DND-41 (cell line): ENCODE measurements around the gene MATK.
A peak's percentile ranks its signal among the peaks of the same experiment; 100 is the strongest.
"Not testable (repeated sequence)": the region's sequence is repeated elsewhere in the genome, so short reads cannot be mapped to it uniquely, and the experiment has no call there.

Experiments
- ATAC-seq: fragments of 200-7000 bp; cut with Tn5 transposase; 3 replicates; pipeline ENCODE4 v1.9.1; 2021; ENCODE audit warnings: low read depth; ENCODE audit not compliant: insufficient read depth
- DNase-seq: peaks from one replicate; pipeline ENCODE4 v3.0.0-alpha.2; 2020
- H2AFZ ChIP-seq: 2 replicates; pipeline ENCODE4 v1.6.0; 2012; ENCODE audit warnings: low read depth, low read length
- H3K27ac ChIP-seq: 2 replicates; pipeline ENCODE4 v1.5.1; 2012; ENCODE audit warnings: low read length, inconsistent platforms
- H3K27me3 ChIP-seq: fragments of 200-600 bp; sonication (generic); 2 replicates; pipeline ENCODE4 v1.6.0; 2012; ENCODE audit warnings: low read length, mild to moderate bottlenecking, inconsistent platforms; ENCODE audit not compliant: insufficient read depth, poor library complexity
- H3K36me3 ChIP-seq: 2 replicates; pipeline ENCODE4 v1.5.1; 2012; ENCODE audit warnings: low read length, inconsistent platforms; ENCODE audit not compliant: insufficient read depth
- H3K4me1 ChIP-seq: 2 replicates; pipeline ENCODE4 v1.5.1; 2012; ENCODE audit warnings: mild to moderate bottlenecking, low read length; ENCODE audit not compliant: insufficient read depth
- H3K4me2 ChIP-seq: 2 replicates; pipeline ENCODE4 v1.6.0; 2012; ENCODE audit warnings: mild to moderate bottlenecking, moderate library complexity, low read length, inconsistent platforms; ENCODE audit not compliant: insufficient read depth
- H3K4me3 ChIP-seq, 2 experiments: fragments of 200-600 bp in 1 of 2; shearing (Covaris generic) in 1 of 2; 2 replicates each; pipeline ENCODE4 v1.5.1; 2012 to 2016; ENCODE audit warnings: inconsistent platforms in 2 of 2, low read length in 2 of 2, mild to moderate bottlenecking in 2 of 2, low read depth in 1 of 2, moderate library complexity in 1 of 2
- H3K79me2 ChIP-seq: 2 replicates; pipeline ENCODE4 v1.6.0; 2012; ENCODE audit warnings: low read length, inconsistent platforms; ENCODE audit not compliant: insufficient read depth
- H3K9ac ChIP-seq: 2 replicates; pipeline ENCODE4 v1.6.0; 2012; ENCODE audit warnings: low read depth, mild to moderate bottlenecking, inconsistent platforms, low read length, moderate library complexity
- H3K9me3 ChIP-seq: 2 replicates; pipeline ENCODE4 v1.5.1; 2012; ENCODE audit warnings: low read length, moderate library complexity, mild to moderate bottlenecking, inconsistent platforms; ENCODE audit not compliant: insufficient read depth, severe bottlenecking
- H4K20me1 ChIP-seq: 2 replicates; pipeline ENCODE4 v1.6.0; 2012; ENCODE audit warnings: low read length; ENCODE audit not compliant: insufficient read depth
- EZH2 ChIP-seq: IDR thresholded peaks from 3 replicates; pipeline ENCODE4 v1.6.1; 2012; ENCODE audit warnings: borderline replicate concordance, low read depth, mild to moderate bottlenecking, moderate library complexity, low read length, inconsistent platforms; ENCODE audit not compliant: severe bottlenecking
- TF ChIP-seq, protein P1 (sequence below): IDR thresholded peaks from 2 replicates; pipeline ENCODE4 v1.5.1; 2012; ENCODE audit warnings: borderline replicate concordance, low read length, moderate library complexity, mild to moderate bottlenecking; ENCODE audit not compliant: poor library complexity, severe bottlenecking; ENCODE audit errors: extremely low read depth

The MATK gene

DNA sequence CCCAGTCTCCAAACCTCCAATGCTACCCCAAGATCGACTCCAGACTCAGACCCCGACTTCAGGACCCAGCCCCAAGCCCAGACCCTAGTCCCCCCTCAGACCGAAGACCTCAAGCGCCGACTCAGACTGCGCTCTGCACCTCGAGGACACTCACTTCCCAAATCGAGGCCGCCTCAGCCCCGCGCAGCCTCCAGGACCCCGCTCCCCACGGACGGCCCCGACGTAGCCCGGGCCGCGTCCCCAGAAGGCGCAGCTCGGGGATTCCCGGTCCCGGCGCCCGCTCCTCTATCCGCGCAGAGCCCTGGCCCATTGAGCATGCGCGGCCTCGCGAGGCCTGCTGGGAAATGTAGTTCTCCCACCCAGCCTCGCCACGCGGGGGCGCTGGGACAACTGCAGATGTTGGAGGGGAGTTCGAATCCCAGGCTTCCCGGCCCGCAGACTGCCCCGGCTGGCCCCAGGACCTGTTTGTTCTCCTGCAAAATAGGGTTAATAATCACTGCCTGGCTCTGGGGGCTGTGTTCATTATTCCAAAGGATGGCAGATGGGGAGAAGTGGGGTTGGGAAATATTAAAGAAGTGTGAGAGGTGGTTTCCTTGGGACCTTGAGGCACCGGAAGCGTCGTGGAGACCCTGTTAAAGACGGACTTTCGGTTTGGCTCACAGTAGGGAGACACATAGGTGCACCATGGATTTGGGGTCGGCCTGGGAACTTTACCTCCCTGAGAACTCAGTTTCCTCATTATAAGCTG, 24.6 kb downstream of the MATK start, which contains the start of gene APBA3:
TSS of gene APBA3 (minus strand) at position 311 of the 748 bp plus-strand sequence. CDS start 1,428 bp downstream, outside the sequence.
- no peak for TF ChIP-seq EZH2
- TF ChIP-seq, protein P1, sequence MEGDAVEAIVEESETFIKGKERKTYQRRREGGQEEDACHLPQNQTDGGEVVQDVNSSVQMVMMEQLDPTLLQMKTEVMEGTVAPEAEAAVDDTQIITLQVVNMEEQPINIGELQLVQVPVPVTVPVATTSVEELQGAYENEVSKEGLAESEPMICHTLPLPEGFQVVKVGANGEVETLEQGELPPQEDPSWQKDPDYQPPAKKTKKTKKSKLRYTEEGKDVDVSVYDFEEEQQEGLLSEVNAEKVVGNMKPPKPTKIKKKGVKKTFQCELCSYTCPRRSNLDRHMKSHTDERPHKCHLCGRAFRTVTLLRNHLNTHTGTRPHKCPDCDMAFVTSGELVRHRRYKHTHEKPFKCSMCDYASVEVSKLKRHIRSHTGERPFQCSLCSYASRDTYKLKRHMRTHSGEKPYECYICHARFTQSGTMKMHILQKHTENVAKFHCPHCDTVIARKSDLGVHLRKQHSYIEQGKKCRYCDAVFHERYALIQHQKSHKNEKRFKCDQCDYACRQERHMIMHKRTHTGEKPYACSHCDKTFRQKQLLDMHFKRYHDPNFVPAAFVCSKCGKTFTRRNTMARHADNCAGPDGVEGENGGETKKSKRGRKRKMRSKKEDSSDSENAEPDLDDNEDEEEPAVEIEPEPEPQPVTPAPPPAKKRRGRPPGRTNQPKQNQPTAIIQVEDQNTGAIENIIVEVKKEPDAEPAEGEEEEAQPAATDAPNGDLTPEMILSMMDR, result peak; percentile 86
- Histone ChIP-seq H3K4me1 (peaks cover 40% of the 10 kb centered on the region), H3K9me3 (no peaks in the 10 kb centered on the region), H3K27me3 (no peaks in the 10 kb centered on the region), H2AFZ (peak within 1 kb of the TSS; percentile 87), H3K4me3 (peak within 1 kb of the TSS; percentile 53 to 69), H3K27ac (peak within 1 kb of the TSS; percentile 99), H3K4me2 (peak within 1 kb of the TSS; percentile 85), H3K79me2 (peaks cover 34% of the 10 kb centered on the region), H3K36me3 (peaks cover 31% of the 10 kb centered on the region), H3K9ac (peak within 1 kb of the TSS; percentile 81), H4K20me1 (0 out of 2 replicates have a peak, but pooled peaks cover 5% of the 10 kb centered on the region)
- ATAC-seq (peak; percentile 56), DNase-seq (peak; percentile 94)

DNA sequence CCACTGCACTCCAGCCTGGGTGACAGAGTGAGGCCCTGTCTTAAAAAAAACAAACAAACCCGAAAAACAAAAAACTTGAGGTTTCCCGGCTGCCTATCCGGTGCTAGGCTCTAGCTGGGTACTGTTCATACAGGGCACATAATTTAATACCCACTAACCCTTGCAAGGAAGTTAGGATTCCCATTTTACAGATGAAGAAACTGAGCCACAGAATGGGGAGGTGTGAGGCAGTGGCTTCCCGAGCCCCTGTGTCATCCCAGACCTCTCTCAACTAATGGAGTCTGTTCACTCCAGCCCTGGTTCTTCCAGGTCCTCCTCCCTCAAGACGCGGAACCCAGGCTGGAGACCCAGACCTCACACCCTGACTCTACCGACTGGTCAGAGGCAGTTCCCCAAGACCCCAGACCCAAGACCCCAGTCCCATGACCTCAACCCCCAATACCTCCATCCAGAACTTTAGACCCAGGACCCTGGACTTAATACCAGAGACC, 25.3 kb downstream of the MATK start:
- Histone ChIP-seq H3K9me3 (no peaks in the 10 kb centered on the region), H3K9ac (peak overlapping the region; percentile 72), H2AFZ (peak overlapping the region; percentile 75), H3K27ac (peak overlapping the region; percentile 70), H3K4me1 (peaks cover 40% of the 10 kb centered on the region), H3K36me3 (peaks cover 28% of the 10 kb centered on the region), H3K27me3 (no peaks in the 10 kb centered on the region), H3K4me3 (peak overlapping the region; percentile 52 to 69), H3K4me2 (peak overlapping the region; percentile 85), H3K79me2 (peaks cover 34% of the 10 kb centered on the region), H4K20me1 (0 out of 2 replicates have a peak, but pooled peaks cover 5% of the 10 kb centered on the region)
- DNase-seq, result peak; percentile 12
- TF ChIP-seq, protein P1, result no peak
- TF ChIP-seq EZH2, result no peak
- no peak for ATAC-seq

DNA sequence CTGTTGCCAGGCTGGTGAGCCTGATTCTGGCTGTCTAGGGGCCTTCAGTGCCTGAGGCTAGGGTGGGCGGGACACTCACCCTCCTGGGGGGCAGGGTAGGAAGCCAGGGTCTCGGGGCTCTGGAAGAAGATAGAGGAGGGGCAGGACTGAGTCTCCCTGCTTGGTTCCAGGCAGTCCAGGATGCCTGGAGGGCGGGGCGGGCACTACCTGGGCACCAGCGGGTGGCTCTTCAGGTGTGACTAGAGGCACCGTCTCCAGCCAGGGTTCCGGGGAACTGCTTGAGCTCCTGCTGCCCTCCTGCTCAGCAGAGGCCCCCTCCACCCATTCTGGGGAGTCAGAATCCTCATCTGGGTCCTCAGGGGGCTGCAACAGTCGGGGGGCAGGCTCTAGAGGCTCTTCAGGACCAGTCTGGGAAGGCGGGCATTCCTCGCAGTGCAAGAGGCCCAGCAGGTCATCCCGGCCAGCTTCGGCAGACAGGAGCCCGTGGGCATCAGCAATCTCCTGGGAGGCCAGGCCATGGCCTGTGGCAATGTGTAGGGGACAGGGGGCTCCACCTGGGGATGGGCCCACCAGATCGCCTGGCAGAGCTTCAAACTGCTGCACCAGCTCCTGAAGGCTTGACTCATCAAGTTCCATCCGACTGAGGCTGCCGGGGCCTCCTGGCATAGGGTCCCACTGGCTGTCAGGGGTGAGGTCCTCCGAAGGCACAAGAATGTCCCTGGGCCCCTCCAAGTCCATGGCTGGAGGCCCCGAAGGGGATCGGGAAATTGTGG, 26.5 kb downstream of the MATK start:
- no peaks in the 10 kb centered on the region for H3K27me3 ChIP-seq
- peaks cover 34% of the 10 kb centered on the region for H3K79me2 ChIP-seq
- no peak overlapping the region for H2AFZ ChIP-seq
- ATAC-seq (no peak), DNase-seq (no peak)
- H3K4me3 ChIP-seq, result peak overlapping the region in 1 of 2 experiments; percentile 27; a peak in 1 of 4 replicates
- H3K4me1 ChIP-seq, result peaks cover 40% of the 10 kb centered on the region
- TF ChIP-seq EZH2, result no peak
- TF ChIP-seq, protein P1, result no peak
- no peak overlapping the region for H3K27ac ChIP-seq
- 0 out of 2 replicates have a peak, but pooled peaks cover 5% of the 10 kb centered on the region for H4K20me1 ChIP-seq
- peak overlapping the region; percentile 85 for H3K4me2 ChIP-seq
- peak overlapping the region; percentile 72; the same call in 1 of the 2 replicates for H3K9ac ChIP-seq
- H3K36me3 ChIP-seq, result peaks cover 22% of the 10 kb centered on the region
- H3K9me3 ChIP-seq, result no peaks in the 10 kb centered on the region

DNA sequence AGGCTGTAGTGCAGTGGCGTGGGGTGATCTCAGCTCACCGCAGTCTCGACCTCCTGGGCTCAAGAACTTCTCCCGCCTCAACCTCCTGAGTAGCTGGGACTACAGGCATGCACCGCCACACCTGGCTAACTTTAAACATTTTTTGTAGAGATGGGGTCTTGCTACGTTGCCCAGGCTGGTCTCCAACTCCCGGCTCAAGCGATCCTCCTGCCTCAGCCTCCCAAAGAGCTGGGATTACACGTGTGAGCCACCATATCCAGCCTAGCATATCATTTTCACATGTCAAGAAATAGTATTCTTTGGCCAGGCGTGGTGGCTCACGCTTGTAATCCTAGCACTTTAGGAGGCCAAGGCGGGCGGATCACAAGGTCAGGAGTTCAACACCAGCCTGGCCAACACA, 27.9 kb downstream of the MATK start:
- DNase-seq, ATAC-seq, H3K4me2 ChIP-seq, H3K27me3 ChIP-seq, H3K27ac ChIP-seq, H2AFZ ChIP-seq, H3K9ac ChIP-seq, H4K20me1 ChIP-seq, H3K9me3 ChIP-seq, H3K4me3 ChIP-seq: not testable (repeated sequence)
- peaks cover 31% of the 10 kb centered on the region for H3K79me2 ChIP-seq
- peaks cover 30% of the 10 kb centered on the region for H3K36me3 ChIP-seq
- H3K4me1 ChIP-seq, result peaks cover 33% of the 10 kb centered on the region

DNA sequence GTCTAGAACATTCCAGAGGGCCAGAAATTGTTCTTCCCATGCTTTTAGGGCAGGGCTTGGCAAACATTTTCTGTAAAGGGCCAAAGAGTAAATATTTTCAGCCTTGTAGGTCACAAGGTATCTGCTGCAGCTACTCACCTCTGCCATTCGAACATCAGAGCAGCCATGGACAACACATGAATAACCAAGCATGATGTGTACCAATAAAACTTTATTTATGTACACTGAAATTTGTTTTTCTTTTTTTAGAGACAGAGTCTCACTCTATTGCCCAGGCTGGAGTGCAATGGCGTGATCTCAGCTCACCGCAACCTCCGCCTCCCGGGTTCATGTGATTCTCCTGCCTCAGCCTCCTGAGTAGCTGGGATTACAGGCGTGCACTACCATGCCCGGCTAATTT, 28.5 kb downstream of the MATK start:
- not testable (repeated sequence) for H2AFZ ChIP-seq, H3K4me2 ChIP-seq, DNase-seq, H3K27me3 ChIP-seq, H3K27ac ChIP-seq, H4K20me1 ChIP-seq, H3K9ac ChIP-seq, H3K9me3 ChIP-seq, H3K4me3 ChIP-seq, ATAC-seq
- H3K79me2 ChIP-seq, result peaks cover 28% of the 10 kb centered on the region
- H3K36me3 ChIP-seq, result peaks cover 30% of the 10 kb centered on the region
- peaks cover 29% of the 10 kb centered on the region for H3K4me1 ChIP-seq
